ENCODE measurements around the gene PNLIPRP1.

PNLIPRP1 gene

GRCh38 chr10:116554628-116555027, 36.1 kb upstream of the PNLIPRP1 start:
- Histone ChIP-seq H3K4me2 (ENCODE audit: insufficient read depth, low read length) (no peak overlapping the region), H3K36me3 (ENCODE audit: insufficient read depth, low read length) (no peaks in the 10 kb centered on the region), H3K27me3 (ENCODE audit: insufficient read depth, low read length, poor library complexity) (no peaks in the 10 kb centered on the region), H4K20me1 (ENCODE audit: insufficient read depth, low read length) (no peaks in the 10 kb centered on the region), H3K9me3 (ENCODE audit: insufficient read depth, low read length, severe bottlenecking) (no peaks in the 10 kb centered on the region), H3K79me2 (ENCODE audit: insufficient read depth, low read length) (no peaks in the 10 kb centered on the region), H3K27ac (ENCODE audit: low read length) (no peak overlapping the region), H3K9ac (ENCODE audit: low read depth, low read length) (no peak overlapping the region), H3K4me3 (ENCODE audit: low read depth in 1 of 2, low read length in 2 of 2) (no peak overlapping the region), H3K4me1 (ENCODE audit: insufficient read depth, low read length) (no peaks in the 10 kb centered on the region), H2AFZ (ENCODE audit: low read depth, low read length) (no peak overlapping the region)
- TF ChIP-seq CTCF (IDR thresholded peaks at IDR 0.05; ENCODE audit: borderline replicate concordance, extremely low read depth, low read length, poor library complexity, severe bottlenecking) (no peak), EZH2 (IDR thresholded peaks at IDR 0.05; ENCODE audit: borderline replicate concordance, low read depth, low read length, severe bottlenecking) (no peak)
- DNase-seq (no peak), ATAC-seq (ENCODE audit: insufficient read depth, low read depth) (no peak)

- no peaks in the 10 kb centered on the region for H3K27me3 ChIP-seq (ENCODE audit: insufficient read depth, low read length, poor library complexity)
- H3K27ac ChIP-seq (ENCODE audit: low read length) = no peak overlapping the region
- no peaks in the 10 kb centered on the region for H3K4me1 ChIP-seq (ENCODE audit: insufficient read depth, low read length)
- no peaks in the 10 kb centered on the region for H3K9me3 ChIP-seq (ENCODE audit: insufficient read depth, low read length, severe bottlenecking)
- H3K4me2 ChIP-seq (ENCODE audit: insufficient read depth, low read length) = no peak overlapping the region
- no peak overlapping the region for H3K9ac ChIP-seq (ENCODE audit: low read depth, low read length)
- H4K20me1 ChIP-seq (ENCODE audit: insufficient read depth, low read length) = no peaks in the 10 kb centered on the region
- no peak for ATAC-seq (ENCODE audit: insufficient read depth, low read depth)
- no peak for TF ChIP-seq CTCF (IDR thresholded peaks at IDR 0.05; ENCODE audit: borderline replicate concordance, extremely low read depth, low read length, poor library complexity, severe bottlenecking)
- no peak for TF ChIP-seq EZH2 (IDR thresholded peaks at IDR 0.05; ENCODE audit: borderline replicate concordance, low read depth, low read length, severe bottlenecking)
- H3K79me2 ChIP-seq (ENCODE audit: insufficient read depth, low read length) = no peaks in the 10 kb centered on the region
- H3K36me3 ChIP-seq (ENCODE audit: insufficient read depth, low read length) = no peaks in the 10 kb centered on the region
- H3K4me3 ChIP-seq (ENCODE audit: low read depth in 1 of 2, low read length in 2 of 2) = no peak overlapping the region
- H2AFZ ChIP-seq (ENCODE audit: low read depth, low read length) = no peak overlapping the region
- DNase-seq = no peak
Measured at GRCh38 chr10:116555880-116556279, 34.9 kb upstream of the PNLIPRP1 start.

- no peaks in the 10 kb centered on the region for H4K20me1 ChIP-seq (ENCODE audit: insufficient read depth, low read length)
- H3K4me1 ChIP-seq (ENCODE audit: insufficient read depth, low read length) = no peaks in the 10 kb centered on the region
- DNase-seq (no peak), ATAC-seq (ENCODE audit: insufficient read depth, low read depth) (no peak)
- H3K9ac ChIP-seq (ENCODE audit: low read depth, low read length) = no peak overlapping the region
- no peaks in the 10 kb centered on the region for H3K36me3 ChIP-seq (ENCODE audit: insufficient read depth, low read length)
- no peak for TF ChIP-seq CTCF (IDR thresholded peaks at IDR 0.05; ENCODE audit: borderline replicate concordance, extremely low read depth, low read length, poor library complexity, severe bottlenecking)
- TF ChIP-seq EZH2 (IDR thresholded peaks at IDR 0.05; ENCODE audit: borderline replicate concordance, low read depth, low read length, severe bottlenecking) = no peak
- H2AFZ ChIP-seq (ENCODE audit: low read depth, low read length) = no peak overlapping the region
- no peaks in the 10 kb centered on the region for H3K9me3 ChIP-seq (ENCODE audit: insufficient read depth, low read length, severe bottlenecking)
- no peak overlapping the region for H3K27ac ChIP-seq (ENCODE audit: low read length)
- H3K27me3 ChIP-seq (ENCODE audit: insufficient read depth, low read length, poor library complexity) = no peaks in the 10 kb centered on the region
- no peaks in the 10 kb centered on the region for H3K79me2 ChIP-seq (ENCODE audit: insufficient read depth, low read length)
- no peak overlapping the region for H3K4me3 ChIP-seq (ENCODE audit: low read depth in 1 of 2, low read length in 2 of 2)
- no peak overlapping the region for H3K4me2 ChIP-seq (ENCODE audit: insufficient read depth, low read length)
Measured at GRCh38 chr10:116557305-116557880, 33.4 kb upstream of the PNLIPRP1 start.

GRCh38 chr10:116565534-116565933, 25.2 kb upstream of the PNLIPRP1 start:
- H3K4me1 ChIP-seq (ENCODE audit: insufficient read depth, low read length) = no peaks in the 10 kb centered on the region
- no peak for TF ChIP-seq EZH2 (IDR thresholded peaks at IDR 0.05; ENCODE audit: borderline replicate concordance, low read depth, low read length, severe bottlenecking)
- TF ChIP-seq CTCF (IDR thresholded peaks at IDR 0.05; ENCODE audit: borderline replicate concordance, extremely low read depth, low read length, poor library complexity, severe bottlenecking) = no peak
- no peaks in the 10 kb centered on the region for H3K36me3 ChIP-seq (ENCODE audit: insufficient read depth, low read length)

More at GRCh38 chr10:116565534-116565933, 25.2 kb upstream of the PNLIPRP1 start:
- Histone ChIP-seq H3K27ac (ENCODE audit: low read length) (no peak overlapping the region), H3K27me3 (ENCODE audit: insufficient read depth, low read length, poor library complexity) (no peaks in the 10 kb centered on the region), H3K4me2 (ENCODE audit: insufficient read depth, low read length) (no peak overlapping the region), H3K4me3 (ENCODE audit: low read depth in 1 of 2, low read length in 2 of 2) (no peak overlapping the region), H2AFZ (ENCODE audit: low read depth, low read length) (no peak overlapping the region), H3K9ac (ENCODE audit: low read depth, low read length) (no peak overlapping the region), H3K79me2 (ENCODE audit: insufficient read depth, low read length) (no peaks in the 10 kb centered on the region), H4K20me1 (ENCODE audit: insufficient read depth, low read length) (no peaks in the 10 kb centered on the region), H3K9me3 (ENCODE audit: insufficient read depth, low read length, severe bottlenecking) (no peaks in the 10 kb centered on the region)
- ATAC-seq (ENCODE audit: insufficient read depth, low read depth) (no peak), DNase-seq (no peak)
